Endothelial cell of umbilical vein (primary cell): ENCODE data around the gene SPG21. TPM values are rescaled to one million over a fixed set of nuclear protein-coding genes. Genes with fewer than 3 reads are reported as not detected.

ENCODE experiments used
- BruUV-seq: library from RNA; stranded (reverse); fragments of 400-500 nt; replicated peaks from 2 replicates; lab custom pipeline; 2021; lab: Mats Ljungman, UMichigan
- CTCF ChIA-PET: fragments of 300-600, 350-600 bp; sonication (Branson Sonifier 250); formaldehyde crosslinking; loops from one replicate; lab custom pipeline; 2021; ENCODE audit warnings: antibody characterized with exemption, inconsistent platforms; lab: Charles Lee
- POLR2A ChIA-PET: fragments of 300-600, 350-600 bp; sonication (Branson Sonifier 250); formaldehyde crosslinking; loops from one replicate; lab custom pipeline; 2021; ENCODE audit warnings: antibody characterized with exemption, inconsistent platforms; lab: Charles Lee
- DNase-seq: peaks from one replicate; pipeline ENCODE4 v3.0.0-alpha.2; 2011; ENCODE audit warnings: low read depth, low spot score
- FAIRE-seq: peaks from 2 replicates; lab custom pipeline; 2011; peaks lifted over from hg19 to GRCh38; lab: Jason Lieb, UNC
- H2AFZ ChIP-seq: 2 replicates; pipeline ENCODE4 v1.6.0; 2012; ENCODE audit warnings: low read depth, low read length, control low read depth, inconsistent platforms
- H3K27ac ChIP-seq: 2 replicates; pipeline ENCODE4 v1.5.1; 2011; ENCODE audit warnings: low read depth, mild to moderate bottlenecking, control low read depth, low read length, moderate library complexity; ENCODE audit not compliant: insufficient read depth
- H3K27me3 ChIP-seq, 2 experiments: 2 replicates each; pipeline versions ENCODE4 v1.6.0 to v1.6.1; 2011; ENCODE audit warnings: low read length in 2 of 2, mixed read lengths in 1 of 2; ENCODE audit not compliant: control insufficient read depth in 2 of 2, insufficient read depth in 2 of 2
- H3K36me3 ChIP-seq, 2 experiments: 2 replicates in 1 of 2; 3 replicates in 1 of 2; pipeline ENCODE4 v1.5.1; 2011; ENCODE audit warnings: low read length in 2 of 2, mild to moderate bottlenecking in 1 of 2, moderate library complexity in 1 of 2; ENCODE audit not compliant: control insufficient read depth in 2 of 2, insufficient read depth in 2 of 2; ENCODE audit errors: extremely low read depth in 1 of 2
- H3K4me1 ChIP-seq: 3 replicates; pipeline ENCODE4 v1.5.1; 2011; ENCODE audit warnings: mild to moderate bottlenecking, low read length; ENCODE audit not compliant: control insufficient read depth, insufficient read depth; ENCODE audit errors: extremely low read depth
- H3K4me2 ChIP-seq: 2 replicates; pipeline ENCODE4 v1.6.1; 2011; ENCODE audit warnings: low read length, control low read depth, mixed read lengths; ENCODE audit not compliant: insufficient read depth
- H3K4me3 ChIP-seq, 3 experiments: fragments of 200-600 bp in 1 of 3; sonication (generic), shearing (Covaris generic) in 1 of 3; replicated peaks in 1 of 3; 2 replicates each; pipeline ENCODE4 v1.5.1; 2011 to 2016; ENCODE audit warnings: control low read depth in 3 of 3, low read length in 3 of 3, mild to moderate bottlenecking in 2 of 3, inconsistent platforms in 1 of 3, low read depth in 1 of 3, moderate library complexity in 1 of 3; ENCODE audit not compliant: insufficient read depth in 1 of 3
- H3K79me2 ChIP-seq: 2 replicates; pipeline ENCODE4 v1.6.0; 2012; ENCODE audit warnings: low read length, inconsistent platforms; ENCODE audit not compliant: control insufficient read depth, insufficient read depth
- H3K9ac ChIP-seq: replicated peaks from 2 replicates; pipeline ENCODE3; 2011; ENCODE audit warnings: low read length, control low read depth; ENCODE audit not compliant: insufficient read depth; ENCODE audit errors: extremely low read depth
- H3K9me1 ChIP-seq: replicated peaks from 3 replicates; pipeline ENCODE4 v1.6.0; 2011; ENCODE audit warnings: mild to moderate bottlenecking, low read length; ENCODE audit not compliant: control insufficient read depth, insufficient read depth; ENCODE audit errors: extremely low read depth
- H3K9me3 ChIP-seq: replicated peaks from 2 replicates; pipeline ENCODE4 v1.5.1; 2012; ENCODE audit warnings: low read length, inconsistent platforms; ENCODE audit not compliant: control insufficient read depth, insufficient read depth
- H4K20me1 ChIP-seq: replicated peaks from 2 replicates; pipeline ENCODE3; 2011; ENCODE audit warnings: mild to moderate bottlenecking, low read length; ENCODE audit not compliant: control insufficient read depth, insufficient read depth; ENCODE audit errors: extremely low read depth
- EZH2 ChIP-seq: IDR thresholded peaks from 2 replicates; pipeline ENCODE4 v1.6.1; 2012; ENCODE audit warnings: borderline replicate concordance, low read depth, mild to moderate bottlenecking, moderate library complexity, low read length, inconsistent platforms; ENCODE audit not compliant: severe bottlenecking
- FOS ChIP-seq: IDR thresholded peaks from 2 replicates; pipeline ENCODE4 v1.6.1; 2011; ENCODE audit warnings: mild to moderate bottlenecking, low read length, moderate library complexity, borderline replicate concordance; ENCODE audit not compliant: insufficient read depth
- GATA2 ChIP-seq: IDR thresholded peaks from 2 replicates; pipeline ENCODE4 v1.7.0; 2011; ENCODE audit warnings: low read depth, mild to moderate bottlenecking, moderate library complexity, mixed read lengths, low read length; ENCODE audit not compliant: insufficient read length, insufficient read depth
- JUN ChIP-seq: IDR thresholded peaks from 2 replicates; pipeline ENCODE4 v1.6.1; 2011; ENCODE audit warnings: borderline replicate concordance, low read depth; ENCODE audit not compliant: insufficient read length, insufficient read depth
- MYC ChIP-seq: IDR thresholded peaks from one replicate; pipeline ENCODE4 v1.6.1; 2011; ENCODE audit warnings: mild to moderate bottlenecking, low read depth, low read length
- POLR2A ChIP-seq: IDR thresholded peaks from 2 replicates; pipeline ENCODE4 v1.6.1; 2012; ENCODE audit warnings: low read depth, mild to moderate bottlenecking, control low read depth, low read length
- POLR2AphosphoS5 ChIP-seq: IDR thresholded peaks from 2 replicates; pipeline ENCODE4 v1.6.1; 2012; ENCODE audit warnings: low read depth, mild to moderate bottlenecking, control low read depth, low read length, moderate library complexity; ENCODE audit not compliant: insufficient read depth
- dilution Hi-C: fragments of 300-500 bp; cut with MboI; formaldehyde crosslinking; loops from one replicate; pipeline ENCODE4 v1.15.0; 2019; ENCODE audit warnings: low sequenced_read_pairs; ENCODE audit not compliant: extremely low pct_ligation_motif_present
- intact Hi-C: fragments of 100-400 bp; cut with micrococcal nuclease; formaldehyde crosslinking; loops from one replicate; pipeline ENCODE4 v1.10.0; 2022
- polyA plus RNA-seq, 4 experiments: library from polyadenylated mRNA; depleted of rRNA in 3 of 4; stranded (reverse) in 3 of 4; unstranded in 1 of 4; fragments of >200 nt; gene quantifications; 2 replicates each; pipeline versions ENCODE4 v1.2.1 to v1.2.3, GENCODE V29; 2011 to 2012; ENCODE audit warnings: missing spikeins in 1 of 4
- total RNA-seq: library from RNA; stranded (reverse); gene quantifications from 2 replicates; pipeline ENCODE4 v1.2.3, GENCODE V29; 2021
- TF ChIP-seq, protein P1 (sequence below), 2 donors: IDR thresholded peaks; 1 replicate in 1 of 2; 2 replicates in 1 of 2; pipeline ENCODE4 v1.5.1; 2011; ENCODE audit warnings: low read length in 2 of 2, mild to moderate bottlenecking in 2 of 2, moderate library complexity in 2 of 2, control low read depth in 1 of 2, inconsistent platforms in 1 of 2, low read depth in 1 of 2; ENCODE audit not compliant: insufficient read depth in 1 of 2; ENCODE audit errors: extremely low read depth in 1 of 2
- TF ChIP-seq, protein P2 (sequence below): IDR thresholded peaks from 2 replicates; pipeline ENCODE4 v1.6.1; 2011; ENCODE audit not compliant: insufficient read depth, insufficient read length

SPG21 gene
- total and polyA plus RNA-seq, 2 donors (not counting 3 experiments of a cell fraction or from before 2014, with no cell fraction given): 70.2 to 82.5 TPM

DNA sequence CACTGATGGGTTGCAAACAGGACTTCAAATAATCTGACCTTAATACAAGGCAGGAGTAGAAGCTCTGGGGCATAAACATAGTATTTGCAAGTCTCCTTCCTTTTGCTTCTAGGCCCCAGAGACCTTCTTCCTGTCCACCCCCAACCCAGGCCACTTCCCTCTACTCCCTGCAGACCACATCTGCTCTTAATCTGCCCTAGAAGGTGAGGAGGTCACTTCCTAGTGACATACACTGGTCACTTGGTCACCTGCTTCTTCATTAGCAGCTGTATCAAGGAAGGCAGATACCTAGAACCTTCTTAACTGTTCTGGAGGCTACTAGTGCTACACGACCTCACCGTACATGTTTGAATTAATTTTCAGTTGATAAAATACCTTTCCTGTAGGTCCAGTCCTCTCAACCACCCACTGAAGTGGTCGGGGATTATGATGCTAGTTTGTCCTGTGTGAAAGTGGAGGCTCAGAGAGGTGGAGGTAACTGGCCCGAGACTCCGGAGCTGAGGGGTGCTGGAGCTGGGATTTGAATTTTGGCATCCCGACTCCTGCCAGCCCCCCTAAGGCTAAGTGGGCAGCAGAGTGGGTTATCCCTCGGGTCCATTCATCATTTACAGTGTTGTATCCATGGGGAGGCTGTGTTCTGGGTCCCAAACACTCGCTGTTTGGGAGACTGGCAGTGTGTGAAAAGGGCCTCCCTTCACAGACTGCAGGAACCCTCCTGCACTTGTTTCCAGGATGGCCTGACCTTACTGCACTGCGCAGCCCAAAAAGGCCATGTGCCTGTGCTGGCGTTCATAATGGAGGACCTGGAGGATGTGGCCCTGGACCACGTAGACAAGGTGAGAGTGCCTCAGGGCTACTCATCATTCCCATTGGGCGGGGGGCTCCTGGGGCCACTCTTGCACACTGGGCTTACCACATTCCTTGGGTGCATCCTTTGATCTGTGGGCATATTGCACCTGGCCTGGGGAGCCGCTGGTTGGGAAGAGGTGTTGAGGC, 64.1 kb downstream of the SPG21 start:
- dilution Hi-C loops: no loop called here
- FAIRE-seq: no peak
- Histone ChIP-seq H3K9me1 (no peaks in the 10 kb centered on the region), H2AFZ (no peak overlapping the region), H4K20me1 (no peaks in the 10 kb centered on the region), H3K36me3 (no peaks in the 10 kb centered on the region), H3K4me3 (no peak overlapping the region), H3K4me1 (peaks cover 3% of the 10 kb centered on the region), H3K9ac (no peak overlapping the region), H3K27me3 (no peaks in the 10 kb centered on the region), H3K4me2 (no peak overlapping the region), H3K27ac (no peak overlapping the region), H3K79me2 (no peaks in the 10 kb centered on the region), H3K9me3 (no peaks in the 10 kb centered on the region)
- no TSS peak for BruUV-seq
- ChIA-PET POLR2A (no interaction called here), CTCF (no interaction called here)
- TF ChIP-seq POLR2AphosphoS5 (no peak), FOS (no peak), POLR2A (no peak), MYC (no peak), GATA2 (no peak), EZH2 (no peak), JUN (no peak)
- TF ChIP-seq, protein P1, sequence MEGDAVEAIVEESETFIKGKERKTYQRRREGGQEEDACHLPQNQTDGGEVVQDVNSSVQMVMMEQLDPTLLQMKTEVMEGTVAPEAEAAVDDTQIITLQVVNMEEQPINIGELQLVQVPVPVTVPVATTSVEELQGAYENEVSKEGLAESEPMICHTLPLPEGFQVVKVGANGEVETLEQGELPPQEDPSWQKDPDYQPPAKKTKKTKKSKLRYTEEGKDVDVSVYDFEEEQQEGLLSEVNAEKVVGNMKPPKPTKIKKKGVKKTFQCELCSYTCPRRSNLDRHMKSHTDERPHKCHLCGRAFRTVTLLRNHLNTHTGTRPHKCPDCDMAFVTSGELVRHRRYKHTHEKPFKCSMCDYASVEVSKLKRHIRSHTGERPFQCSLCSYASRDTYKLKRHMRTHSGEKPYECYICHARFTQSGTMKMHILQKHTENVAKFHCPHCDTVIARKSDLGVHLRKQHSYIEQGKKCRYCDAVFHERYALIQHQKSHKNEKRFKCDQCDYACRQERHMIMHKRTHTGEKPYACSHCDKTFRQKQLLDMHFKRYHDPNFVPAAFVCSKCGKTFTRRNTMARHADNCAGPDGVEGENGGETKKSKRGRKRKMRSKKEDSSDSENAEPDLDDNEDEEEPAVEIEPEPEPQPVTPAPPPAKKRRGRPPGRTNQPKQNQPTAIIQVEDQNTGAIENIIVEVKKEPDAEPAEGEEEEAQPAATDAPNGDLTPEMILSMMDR (IDR thresholded peaks at IDR 0.05; ENCODE audit: extremely low read depth in 1 of 2, insufficient read depth in 1 of 2, low read depth in 1 of 2, low read length in 2 of 2): no peak
- TF ChIP-seq, protein P2, sequence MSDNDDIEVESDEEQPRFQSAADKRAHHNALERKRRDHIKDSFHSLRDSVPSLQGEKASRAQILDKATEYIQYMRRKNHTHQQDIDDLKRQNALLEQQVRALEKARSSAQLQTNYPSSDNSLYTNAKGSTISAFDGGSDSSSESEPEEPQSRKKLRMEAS: no peak
- intact Hi-C loops: no loop called here
- no peak for DNase-seq
